GM19467 (cell line): ENCODE data around the gene TECPR2.

Experiments
- ATAC-seq: cut with Tn5 transposase; IDR thresholded peaks from one replicate; pipeline ENCODE4 v1.9.1; 2021; ENCODE audit warnings: mild to moderate bottlenecking, moderate library complexity; ENCODE audit not compliant: unreplicated experiment

TECPR2 gene

GRCh38 chr14:102374264-102374663 is 11.5 kb downstream of the TECPR2 start:
- ATAC-seq = no peak

- ATAC-seq = no peak
Observed at GRCh38 chr14:102375119-102375518, 12.4 kb downstream of the TECPR2 start.

- no peak for ATAC-seq
Observed at GRCh38 chr14:102377696-102378095, 15.0 kb downstream of the TECPR2 start.

GRCh38 chr14:102378830-102379229 is 16.1 kb downstream of the TECPR2 start:
- no peak for ATAC-seq

GRCh38 chr14:102387086-102387485 is 24.3 kb downstream of the TECPR2 start:
- ATAC-seq = no peak

GRCh38 chr14:102389246-102389645 is 26.5 kb downstream of the TECPR2 start:
- no peak for ATAC-seq

GRCh38 chr14:102390064-102390855 is 27.5 kb downstream of the TECPR2 start:
- no peak for ATAC-seq

- ATAC-seq = no peak
Observed at GRCh38 chr14:102392506-102392905, 29.8 kb downstream of the TECPR2 start.

- no peak for ATAC-seq
Observed at GRCh38 chr14:102394717-102395375, 32.1 kb downstream of the TECPR2 start.

- ATAC-seq = no peak
Observed at GRCh38 chr14:102396521-102396920, 33.8 kb downstream of the TECPR2 start.

GRCh38 chr14:102403028-102403427 is 40.3 kb downstream of the TECPR2 start:
- no peak for ATAC-seq

GRCh38 chr14:102407258-102407657 is 44.5 kb downstream of the TECPR2 start:
- no peak for ATAC-seq

GRCh38 chr14:102408724-102409123 is 46.0 kb downstream of the TECPR2 start:
- no peak for ATAC-seq

GRCh38 chr14:102415671-102416070 is 52.9 kb downstream of the TECPR2 start:
- no peak for ATAC-seq

GRCh38 chr14:102417001-102417431 is 54.3 kb downstream of the TECPR2 start:
- no peak for ATAC-seq

GRCh38 chr14:102417646-102418045 is 54.9 kb downstream of the TECPR2 start:
- no peak for ATAC-seq

- no peak for ATAC-seq
Observed at GRCh38 chr14:102418169-102418852, 55.6 kb downstream of the TECPR2 start.

- no peak for ATAC-seq
Observed at GRCh38 chr14:102418853-102419240, 56.1 kb downstream of the TECPR2 start.

- no peak for ATAC-seq
Observed at GRCh38 chr14:102419276-102419675, 56.5 kb downstream of the TECPR2 start.

GRCh38 chr14:102419716-102420115 is 57.0 kb downstream of the TECPR2 start:
- no peak for ATAC-seq

GRCh38 chr14:102421411-102422057 is 58.8 kb downstream of the TECPR2 start:
- no peak for ATAC-seq
